Measurements from ENCODE around the gene TOP2B.

The TOP2B gene

DNA sequence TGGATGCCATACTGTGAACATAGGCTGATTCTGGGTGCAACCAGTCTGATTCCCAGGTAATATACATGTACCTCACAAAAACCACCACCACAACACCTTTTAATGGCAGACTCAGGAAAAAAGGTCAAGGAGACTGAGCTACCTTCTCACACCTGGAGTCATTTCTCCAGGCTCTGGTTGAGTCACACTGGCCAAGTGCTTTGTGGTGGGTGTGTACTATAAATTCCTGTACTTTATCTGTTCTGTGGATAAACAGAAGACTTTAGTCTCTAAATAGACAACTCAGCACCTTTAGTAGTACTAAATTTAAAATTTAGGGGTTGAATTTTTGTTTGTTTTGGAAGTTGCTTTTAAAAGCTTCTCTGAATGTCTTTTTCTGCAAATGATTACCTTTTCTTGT lies 46.7 kb downstream of the TOP2B start:
- DNase-seq (ENCODE audit: low spot score): no peak

GRCh38 chr3:25611193-25611592 lies 53.5 kb downstream of the TOP2B start:
- no peak for DNase-seq (ENCODE audit: low spot score)

DNA sequence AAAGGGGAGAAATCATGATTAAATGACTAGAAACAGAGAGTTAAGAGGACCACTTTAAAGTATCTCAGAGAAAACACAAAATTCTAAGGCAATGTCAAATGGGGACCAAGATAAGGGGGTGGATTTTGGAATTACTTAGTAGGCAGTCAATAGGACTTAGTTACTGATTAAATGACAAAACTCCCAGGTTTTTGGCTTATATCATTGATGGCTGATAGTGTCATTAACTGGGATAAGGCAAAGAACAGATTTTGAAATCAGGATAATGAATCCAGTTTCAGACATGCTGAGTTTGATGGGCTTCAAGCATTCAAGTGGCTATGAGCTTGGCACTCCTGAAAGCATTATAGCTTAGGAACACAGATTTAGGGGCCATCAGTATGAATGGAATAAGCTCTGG lies 53.9 kb downstream of the TOP2B start:
- DNase-seq (ENCODE audit: low spot score): no peak

DNA sequence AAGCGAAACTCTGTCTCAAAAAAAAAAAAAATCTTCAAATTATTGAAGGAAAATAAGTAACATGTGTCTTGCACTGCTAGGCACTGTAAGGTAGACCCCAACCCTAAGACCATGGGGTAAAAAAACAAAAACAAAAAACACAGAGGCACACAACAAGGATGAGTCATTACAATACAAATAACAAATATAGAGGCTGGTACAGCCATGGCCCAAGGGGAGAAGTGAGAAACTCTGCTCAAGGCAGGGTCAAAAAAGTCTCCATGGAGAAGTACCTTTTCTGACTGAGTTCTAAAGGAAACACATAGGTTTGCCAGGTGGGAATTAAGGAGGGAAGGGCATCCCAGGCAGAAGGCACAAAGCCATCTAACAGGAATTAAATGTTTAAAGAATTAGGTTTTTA lies 54.5 kb downstream of the TOP2B start:
- no peak for DNase-seq (ENCODE audit: low spot score)

- no peak for DNase-seq (ENCODE audit: low spot score)
These were observed 60.5 kb downstream of the TOP2B start for GRCh38 chr3:25604107-25604805.

DNA sequence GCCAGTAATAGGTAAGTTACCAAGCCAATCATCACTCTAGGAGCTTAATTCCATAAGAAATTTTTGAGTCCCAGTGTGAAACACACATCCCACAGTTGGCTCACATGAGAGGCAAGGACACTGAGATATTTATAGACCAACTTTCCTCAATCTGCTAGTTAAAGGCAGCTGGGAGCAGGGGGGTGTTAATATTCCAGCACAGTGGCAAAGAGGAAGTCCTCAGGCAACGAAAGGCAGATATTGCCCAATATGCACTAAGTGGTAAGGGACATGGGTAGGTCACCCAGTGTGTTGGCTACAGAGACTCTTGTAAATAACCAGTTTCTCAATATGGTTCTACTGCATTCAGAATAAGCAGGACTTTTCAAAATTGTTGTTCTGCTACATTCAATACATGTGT lies 61.0 kb downstream of the TOP2B start:
- DNase-seq (ENCODE audit: low spot score): no peak

DNA sequence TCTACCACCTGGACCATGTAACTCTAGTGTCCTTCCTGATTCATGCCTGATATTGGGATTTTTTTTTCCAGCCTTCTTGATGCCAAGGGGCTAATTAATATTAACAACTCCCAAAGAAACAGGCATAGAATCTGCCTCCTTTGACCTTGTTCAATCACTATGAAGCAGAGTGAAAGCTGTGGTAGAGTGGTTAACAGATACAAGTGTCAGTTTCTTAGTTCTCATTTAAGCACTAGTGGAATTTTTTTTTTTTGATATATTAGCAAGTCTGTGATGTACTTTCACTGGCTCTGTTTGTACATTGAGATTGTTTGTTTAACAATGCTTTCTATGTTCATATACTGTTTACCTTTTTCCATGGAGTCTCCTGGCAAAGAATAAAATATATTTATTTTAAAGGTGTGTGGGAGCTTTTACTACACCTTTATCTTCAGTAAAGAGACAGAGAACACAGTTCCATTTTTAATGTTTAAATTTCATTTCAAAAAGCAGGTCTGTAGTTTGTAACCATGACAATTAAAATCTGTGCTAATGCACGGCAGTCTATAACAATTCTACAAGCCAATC lies 67.1 kb downstream of the TOP2B start:
- no peak for DNase-seq (ENCODE audit: low spot score)

DNA sequence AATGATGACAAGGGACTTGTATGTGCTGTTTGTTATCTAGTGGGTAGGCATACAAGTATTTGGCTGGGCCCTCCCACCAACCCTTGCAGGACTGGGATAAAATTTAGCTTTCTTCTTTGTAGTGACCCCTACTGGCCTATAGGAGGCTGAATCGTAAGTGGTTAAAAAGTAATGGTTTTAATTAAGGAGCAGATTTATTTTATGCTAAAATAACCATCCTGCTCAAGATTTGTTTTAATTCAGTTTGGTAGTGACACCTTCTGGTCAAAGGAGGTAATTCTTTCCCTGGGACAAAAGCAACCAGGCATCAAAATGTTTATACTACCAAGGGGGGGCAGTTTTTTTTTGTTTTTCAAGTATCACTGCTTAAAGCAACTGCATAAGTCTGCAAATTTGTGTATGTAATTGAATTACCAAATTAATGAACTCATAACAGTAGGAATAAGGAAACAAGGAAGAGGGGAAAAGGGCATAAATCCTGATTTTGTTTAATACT lies 70.7 kb downstream of the TOP2B start:
- DNase-seq (ENCODE audit: low spot score): peak; percentile 45

DNA sequence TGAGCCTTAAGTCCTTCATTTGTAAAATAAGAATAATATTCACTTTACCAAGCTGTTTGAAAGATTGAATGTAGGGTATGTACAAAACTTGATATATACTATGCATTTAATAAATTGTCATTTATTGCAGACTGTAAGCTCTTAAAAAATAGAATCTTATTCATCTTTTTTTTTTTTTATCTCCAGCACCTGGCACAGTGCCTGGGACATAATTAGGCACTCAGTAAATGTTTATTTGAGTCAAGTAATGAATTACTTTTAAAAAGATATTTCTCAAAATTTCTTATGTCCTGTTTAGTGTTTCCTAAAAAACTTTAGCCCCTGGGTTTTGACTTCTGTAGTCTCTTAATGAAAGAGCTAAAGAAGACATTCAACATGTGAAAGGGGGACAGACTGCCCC lies 71.7 kb downstream of the TOP2B start:
- DNase-seq (ENCODE audit: low spot score): no peak

GRCh38 chr3:25592510-25592968 lies 72.2 kb downstream of the TOP2B start:
- no peak for DNase-seq (ENCODE audit: low spot score)

- no peak for DNase-seq (ENCODE audit: low spot score)
These were observed 74.9 kb downstream of the TOP2B start for GRCh38 chr3:25589783-25590258.

DNA sequence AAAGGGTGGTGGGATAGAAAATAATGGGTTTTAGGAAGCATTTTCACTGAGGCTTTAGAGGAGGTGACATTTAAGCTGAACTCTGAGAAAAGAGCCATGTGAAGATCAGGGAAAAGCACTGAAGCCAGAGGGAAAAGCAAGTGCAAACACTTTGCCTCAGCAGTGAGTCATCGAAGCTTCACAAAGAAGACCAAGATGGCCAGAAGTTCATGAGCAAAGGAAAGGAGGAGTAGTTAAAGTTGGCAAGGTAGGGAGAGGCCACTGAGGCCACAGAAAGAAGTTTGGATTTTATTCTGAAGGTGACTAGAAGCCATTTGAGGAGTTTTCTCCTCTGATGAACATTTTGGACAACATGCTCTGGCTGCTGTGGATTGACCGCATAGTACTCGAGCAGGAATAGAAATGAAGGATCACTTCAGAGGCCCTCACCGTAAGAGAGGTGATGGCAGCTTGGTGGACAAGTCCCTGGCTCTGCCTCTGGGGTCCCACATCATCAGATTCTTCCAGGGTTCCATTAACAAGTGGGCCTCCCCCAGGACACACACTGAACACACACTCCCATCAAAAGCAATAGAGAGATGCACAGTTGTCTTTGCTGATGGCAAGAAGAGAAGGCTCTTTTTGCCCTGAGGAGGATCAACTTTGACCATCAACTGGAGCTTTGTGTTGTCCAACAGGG lies 75.5 kb downstream of the TOP2B start:
- no peak for DNase-seq (ENCODE audit: low spot score)

GRCh38 chr3:25588441-25589103 lies 76.1 kb downstream of the TOP2B start:
- DNase-seq (ENCODE audit: low spot score): no peak

GRCh38 chr3:25587975-25588374 lies 76.7 kb downstream of the TOP2B start:
- DNase-seq (ENCODE audit: low spot score): no peak

DNA sequence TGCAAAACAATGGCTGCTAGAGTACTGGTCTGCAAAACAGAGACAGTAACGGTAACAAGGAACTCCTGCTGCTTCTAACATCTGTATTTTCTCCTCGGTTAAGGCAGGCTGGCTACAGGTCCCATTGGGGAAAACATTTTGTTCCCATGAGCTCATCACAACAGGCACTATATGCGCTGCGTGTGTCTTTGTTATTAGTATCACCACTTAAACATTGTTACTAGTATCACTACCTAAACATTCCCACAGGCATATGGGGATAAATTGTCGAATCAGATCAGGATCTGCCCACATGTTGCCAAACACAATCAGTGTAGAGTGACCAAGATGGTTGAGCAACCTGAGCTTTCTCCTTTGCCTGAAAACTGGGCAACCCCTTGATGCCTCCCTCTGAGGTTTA lies 77.2 kb downstream of the TOP2B start:
- DNase-seq (ENCODE audit: low spot score): no peak

- DNase-seq (ENCODE audit: low spot score): no peak
These were observed 77.6 kb downstream of the TOP2B start for GRCh38 chr3:25587094-25587493.

GRCh38 chr3:25586553-25586952 lies 78.2 kb downstream of the TOP2B start:
- no peak for DNase-seq (ENCODE audit: low spot score)

DNA sequence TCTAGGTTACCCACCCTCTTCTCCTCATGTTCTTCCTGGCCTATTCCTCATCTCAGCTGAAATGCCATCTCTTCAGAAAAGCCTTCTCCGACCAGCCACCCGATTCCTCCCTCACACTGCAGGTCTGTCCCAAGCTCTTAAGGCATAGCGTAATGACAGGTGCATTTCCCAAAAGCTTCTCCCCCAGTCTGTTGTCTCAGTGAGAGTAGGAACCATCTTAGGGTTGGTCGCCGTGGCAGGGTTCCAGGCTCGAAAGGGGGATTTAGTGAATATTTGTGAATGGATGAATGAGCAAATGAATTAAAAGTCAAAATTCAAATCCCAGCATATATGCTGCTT lies 78.6 kb downstream of the TOP2B start:
- no peak for DNase-seq (ENCODE audit: low spot score)

- no peak for DNase-seq (ENCODE audit: low spot score)
These were observed 79.1 kb downstream of the TOP2B start for GRCh38 chr3:25585361-25586166.

GRCh38 chr3:25584011-25584789 lies 80.5 kb downstream of the TOP2B start:
- no peak for DNase-seq (ENCODE audit: low spot score)

GRCh38 chr3:25583343-25583742 lies 81.4 kb downstream of the TOP2B start:
- DNase-seq (ENCODE audit: low spot score): no peak

Data from putamen (tissue), 1 donor.